RPMI8226 (cell line): ENCODE results near the gene RMND5A.
"Not testable (repeated sequence)": the region's sequence is repeated elsewhere in the genome, so short reads cannot be mapped to it uniquely, and the experiment has no call there.

Experiments
- DNase-seq: peaks from one replicate; pipeline ENCODE4 v3.0.0-alpha.2; 2015

RMND5A gene

GRCh38 chr2:86719263-86719636, 841 bp upstream of the RMND5A start:
- not testable (repeated sequence) for DNase-seq

DNA sequence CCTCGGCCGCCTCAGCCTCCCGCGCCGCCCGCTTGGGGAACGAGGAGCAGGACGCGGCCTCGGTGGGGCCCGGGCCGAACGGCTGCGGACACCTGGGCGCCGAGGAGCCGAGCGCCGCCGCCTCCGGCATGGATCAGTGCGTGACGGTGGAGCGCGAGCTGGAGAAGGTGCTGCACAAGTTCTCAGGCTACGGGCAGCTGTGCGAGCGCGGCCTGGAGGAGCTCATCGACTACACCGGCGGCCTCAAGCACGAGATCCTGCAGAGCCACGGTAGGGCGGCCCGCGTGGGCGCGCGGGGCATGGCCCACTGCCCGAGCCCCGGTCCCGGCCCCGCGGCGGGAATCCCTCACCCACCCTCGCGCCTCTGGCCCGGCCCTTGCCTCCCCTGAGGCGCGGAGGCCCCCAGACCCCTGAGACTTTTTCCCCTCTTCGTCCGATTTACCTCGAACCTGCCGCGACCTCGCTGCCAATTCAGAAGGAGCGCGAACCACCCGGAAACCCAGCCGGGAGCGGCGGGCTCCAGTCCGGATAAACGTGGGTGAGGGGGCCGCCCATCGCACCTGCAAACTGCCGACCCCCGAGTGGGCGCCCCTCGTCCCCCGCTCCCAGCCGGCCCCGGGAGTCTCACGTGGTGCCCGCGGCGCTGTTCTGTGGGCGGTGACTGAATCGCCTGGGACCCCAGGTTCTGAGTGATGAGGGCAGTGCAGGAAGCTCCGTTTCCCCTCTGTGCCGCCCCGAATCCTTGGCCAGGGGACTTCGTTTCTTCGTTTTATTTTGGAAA, 639 bp downstream of the RMND5A start:
- DNase-seq: peak; percentile 56

DNA sequence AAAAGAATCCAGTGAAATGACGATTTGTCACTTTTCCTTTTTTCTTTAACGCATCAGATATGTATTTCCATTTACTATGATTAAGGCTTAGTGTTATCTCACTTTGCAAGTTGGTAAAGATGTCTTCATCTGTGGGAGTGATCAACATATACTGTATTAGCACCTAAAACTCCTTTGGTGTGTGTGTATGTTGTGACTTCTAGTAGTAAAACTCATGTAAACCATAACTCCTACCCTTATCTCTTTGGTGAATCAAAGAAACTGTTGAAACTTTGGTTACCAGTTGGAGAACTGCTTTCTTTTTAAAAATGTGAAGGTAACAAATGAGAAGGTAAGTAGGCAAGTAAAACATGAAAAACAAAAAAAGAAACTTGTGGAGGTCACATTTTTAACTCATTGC, 5.6 kb downstream of the RMND5A start:
- DNase-seq: not testable (repeated sequence)

- not testable (repeated sequence) for DNase-seq
These were observed 12.0 kb downstream of the RMND5A start for GRCh38 chr2:86732040-86732525.

DNA sequence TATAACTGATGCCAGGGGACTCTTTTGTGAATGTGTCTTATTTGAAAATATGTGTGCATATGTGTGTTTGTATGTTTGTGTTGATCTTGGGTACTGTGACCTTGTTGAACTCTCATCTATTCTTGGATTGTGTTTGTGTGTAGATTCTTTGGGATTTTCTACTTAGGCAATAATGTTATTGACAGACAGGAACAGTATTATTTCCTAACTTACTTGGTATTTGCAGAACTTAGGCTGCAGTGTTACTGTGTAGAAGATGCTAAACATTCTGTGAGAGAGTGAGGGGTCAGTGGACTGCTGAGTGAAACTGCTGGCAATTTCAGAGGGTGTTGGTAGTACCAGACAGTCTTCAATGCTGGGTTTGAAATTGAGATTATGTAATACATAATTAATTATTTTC, 12.7 kb downstream of the RMND5A start:
- not testable (repeated sequence) for DNase-seq

DNA sequence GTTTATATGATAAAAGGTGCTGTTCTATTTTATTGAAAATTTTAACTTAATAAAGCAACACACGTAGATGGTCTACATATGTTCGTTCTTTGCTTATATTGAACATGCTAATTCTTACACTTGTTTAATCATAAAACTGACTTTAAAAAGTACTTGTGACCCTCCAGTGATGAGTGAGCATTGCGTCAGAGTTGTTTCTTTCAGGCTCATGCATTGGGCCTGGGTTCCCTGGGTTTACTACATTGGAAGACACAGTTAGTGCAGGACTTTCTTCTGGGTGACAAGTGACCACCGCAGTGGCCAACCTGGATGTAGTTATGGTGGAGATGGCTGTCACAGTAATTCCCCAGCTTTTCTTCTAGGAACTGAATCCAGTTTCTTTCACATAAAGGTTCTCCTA, 13.4 kb downstream of the RMND5A start:
- not testable (repeated sequence) for DNase-seq

- DNase-seq: not testable (repeated sequence)
These were observed 14.8 kb downstream of the RMND5A start for GRCh38 chr2:86734896-86735295.

DNA sequence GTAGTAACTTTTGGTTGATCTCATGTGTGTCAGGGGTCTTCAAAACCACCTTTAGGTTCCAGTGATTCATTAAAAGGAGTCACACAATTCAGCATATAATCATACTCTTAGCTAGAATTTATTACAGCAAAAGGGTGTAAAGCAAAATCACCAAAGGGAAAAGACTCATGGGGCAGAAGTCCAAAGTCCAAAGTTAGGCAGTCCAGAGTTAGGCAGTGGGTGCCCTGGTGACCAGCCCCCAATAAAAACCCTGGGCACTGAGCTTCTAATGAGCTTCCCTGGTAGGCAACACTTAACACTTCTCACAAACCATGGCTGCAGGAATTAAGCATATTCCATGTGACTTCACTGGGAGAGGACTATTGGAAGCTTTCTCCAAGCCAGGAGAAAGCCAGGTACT, 19.4 kb downstream of the RMND5A start:
- not testable (repeated sequence) for DNase-seq

DNA sequence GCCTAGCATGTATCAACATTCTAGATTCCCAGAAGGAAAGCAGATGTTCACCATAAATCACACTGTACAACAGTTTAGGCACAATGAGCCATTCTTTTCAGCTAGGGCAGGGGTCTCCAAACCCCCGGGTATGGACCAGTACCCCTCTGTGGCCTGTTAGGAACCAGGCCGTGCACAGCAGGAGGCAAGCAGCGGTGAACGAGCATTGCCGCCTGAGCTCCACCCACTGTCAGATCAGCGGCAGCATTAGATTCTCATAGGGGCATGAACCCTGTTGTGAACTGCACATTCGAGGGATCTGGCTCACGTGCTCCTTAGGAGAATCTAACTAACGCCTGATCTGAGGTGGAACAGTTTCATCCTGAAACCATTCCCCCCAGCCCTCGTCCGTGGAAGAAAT, 19.8 kb downstream of the RMND5A start:
- DNase-seq: not testable (repeated sequence)

DNA sequence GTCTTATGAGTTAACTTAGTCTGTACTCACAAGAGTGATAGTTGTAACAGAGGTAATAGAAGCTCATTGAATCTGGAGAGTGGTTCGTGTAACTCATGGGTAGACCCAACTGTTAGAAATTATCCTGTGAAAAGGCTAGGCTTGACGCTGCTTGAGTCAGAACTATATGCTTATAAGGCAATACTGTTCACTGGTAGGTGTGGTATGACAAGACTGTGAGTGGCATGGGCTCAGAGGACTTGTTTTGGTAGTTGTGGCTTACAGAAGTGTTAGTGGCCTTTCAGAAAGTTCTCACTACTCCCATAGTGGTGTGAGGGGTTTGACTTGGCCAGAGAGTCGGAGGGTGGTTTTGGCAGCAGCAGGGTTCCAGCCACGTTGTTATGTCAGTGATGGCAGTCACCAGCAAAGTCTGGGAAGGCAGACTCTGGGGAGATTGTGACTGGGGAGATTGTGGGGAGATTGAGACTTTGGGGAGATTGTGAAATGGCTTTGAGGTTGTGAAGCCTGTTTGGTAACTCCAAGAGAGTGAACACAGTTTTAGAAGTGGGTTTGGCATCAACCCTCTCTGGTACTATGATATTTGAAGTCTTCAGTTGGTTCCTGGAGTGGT, 21.9 kb downstream of the RMND5A start:
- not testable (repeated sequence) for DNase-seq

DNA sequence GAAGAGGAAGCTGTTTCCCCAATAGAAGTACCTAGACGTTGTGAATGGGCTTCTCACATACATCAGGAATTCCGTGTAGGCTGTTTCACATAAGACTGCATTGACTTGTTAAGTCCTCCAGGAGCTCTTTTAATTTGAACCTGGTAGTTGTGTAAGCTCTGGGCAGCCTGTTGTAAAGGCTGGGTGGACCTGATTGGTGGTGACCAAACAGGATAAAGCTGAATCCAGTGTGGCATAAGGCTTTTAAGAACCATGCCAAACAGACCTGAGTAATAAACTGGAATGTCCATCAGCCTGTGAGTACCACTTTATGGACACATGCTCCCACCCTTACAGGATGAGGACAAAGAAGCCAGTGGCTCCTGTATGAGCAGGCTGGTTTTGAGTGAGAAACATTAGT, 24.1 kb downstream of the RMND5A start:
- DNase-seq: no peak

DNA sequence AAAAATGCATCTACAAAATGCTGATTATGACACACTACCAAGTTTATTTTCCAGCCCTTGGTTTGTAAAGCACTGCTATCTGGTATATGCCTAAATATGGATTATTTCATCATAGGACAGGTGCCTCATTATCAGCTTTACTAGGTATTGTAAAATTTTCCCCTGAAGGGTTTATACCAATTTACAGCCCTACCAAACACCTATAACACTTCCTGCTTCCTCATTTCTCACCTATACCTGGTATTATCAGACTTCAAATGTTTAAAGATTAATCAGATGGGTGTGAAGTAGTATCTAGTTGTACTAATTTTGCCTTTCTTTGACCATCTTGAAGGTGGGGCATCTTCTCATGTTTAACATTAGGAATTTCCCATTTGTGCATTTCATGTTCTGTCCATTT, 26.8 kb downstream of the RMND5A start:
- no peak for DNase-seq

DNA sequence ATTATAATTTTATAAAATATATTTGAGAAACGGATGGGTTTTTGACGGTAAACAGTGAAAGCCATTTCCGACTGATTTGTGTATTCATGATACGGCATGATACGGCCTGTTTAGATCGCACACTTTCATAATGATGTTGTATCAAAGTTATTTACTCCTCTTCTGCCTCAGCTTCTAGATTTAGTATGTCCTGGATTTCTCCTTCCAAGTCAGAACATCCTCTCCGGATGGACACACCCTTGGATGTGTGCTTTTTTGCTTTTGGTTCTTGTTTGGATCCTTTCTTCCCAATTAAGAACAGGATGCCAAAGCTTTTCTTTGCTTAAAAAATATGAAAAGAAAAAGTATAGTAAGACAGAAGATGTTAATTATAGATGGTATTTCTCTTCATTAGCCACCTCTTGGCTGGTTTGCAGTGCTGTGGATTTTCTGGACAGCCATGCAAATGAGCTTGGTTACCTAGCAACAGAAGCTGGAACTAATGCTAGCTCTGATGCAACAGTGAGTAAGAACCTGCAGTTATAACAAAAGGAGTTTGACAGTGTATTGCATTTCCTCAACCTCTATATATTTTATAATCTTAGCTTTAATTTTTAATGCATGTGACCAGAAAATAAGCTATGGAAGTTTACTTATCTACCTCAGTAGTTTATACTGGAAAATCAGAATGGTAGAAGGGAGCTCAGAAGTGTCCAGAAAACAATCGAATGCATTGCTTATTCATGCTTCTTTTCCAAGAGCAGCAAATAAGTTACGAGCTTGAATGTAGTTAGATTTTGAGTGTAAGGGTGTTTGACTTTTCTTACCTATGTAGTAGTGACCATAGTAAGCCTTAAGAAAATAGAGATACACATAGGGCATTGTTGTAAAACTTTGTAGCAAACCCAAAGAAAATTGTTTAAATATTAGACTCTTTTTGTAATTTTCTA, 27.9 kb downstream of the RMND5A start:
- DNase-seq: peak; percentile 21

- DNase-seq: no peak
These were observed 30.2 kb downstream of the RMND5A start for GRCh38 chr2:86750240-86750839.

DNA sequence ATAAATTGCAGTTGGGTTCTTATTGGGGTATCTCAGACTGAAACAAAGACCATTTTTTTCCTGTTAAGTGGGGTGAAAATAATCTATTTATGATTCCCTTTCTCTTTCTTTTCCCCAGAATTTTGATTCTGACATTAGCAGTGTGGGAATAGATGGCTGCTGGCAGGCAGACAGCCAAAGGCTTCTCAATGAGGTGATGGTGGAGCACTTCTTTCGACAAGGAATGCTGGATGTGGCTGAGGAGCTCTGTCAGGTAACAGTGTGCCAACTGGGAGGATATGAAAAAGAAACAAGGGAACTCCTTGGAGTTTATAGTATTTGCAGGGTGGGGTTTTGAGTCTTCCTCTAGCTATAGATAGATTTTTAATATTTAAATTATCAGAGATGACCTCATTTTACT, 31.7 kb downstream of the RMND5A start:
- DNase-seq: no peak

- DNase-seq: no peak
These were observed 32.8 kb downstream of the RMND5A start for GRCh38 chr2:86752934-86753333.

DNA sequence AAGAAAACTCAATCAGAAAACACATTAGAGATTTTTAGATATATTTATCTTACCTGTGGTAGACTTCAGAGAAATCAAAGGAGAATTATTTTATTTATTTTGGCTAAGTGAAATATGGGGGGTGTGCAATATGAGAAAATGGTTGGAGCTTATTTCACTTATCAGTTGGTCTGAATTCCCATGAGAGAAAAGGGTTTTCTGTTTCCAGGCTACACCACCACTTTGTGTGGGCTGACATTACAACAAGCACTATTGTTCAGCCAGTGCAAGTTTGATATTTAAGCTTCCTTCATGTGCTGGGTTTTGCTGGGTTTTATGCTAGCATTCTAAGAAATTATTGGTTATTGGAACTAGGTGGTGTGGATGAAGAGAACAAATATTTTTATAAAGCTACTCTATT, 33.5 kb downstream of the RMND5A start:
- no peak for DNase-seq

DNA sequence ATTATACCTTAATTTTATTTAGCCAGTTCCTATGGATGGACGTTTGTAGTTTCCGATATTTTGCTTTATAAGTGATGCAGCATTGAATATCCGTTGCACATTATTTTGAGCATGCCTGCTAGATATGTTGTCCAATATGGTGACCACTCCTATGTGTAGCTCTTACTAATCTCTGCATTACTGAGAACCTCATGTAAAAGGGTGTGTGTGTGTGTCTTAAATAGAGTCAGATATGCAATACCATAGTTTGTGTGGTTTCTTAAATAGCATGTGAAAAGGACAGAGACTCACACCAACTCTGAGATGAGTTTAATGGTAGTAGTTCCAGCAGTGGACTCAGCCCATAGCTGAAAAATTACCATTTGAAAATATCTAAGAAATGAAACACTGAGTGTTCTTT, 38.3 kb downstream of the RMND5A start:
- DNase-seq: no peak

DNA sequence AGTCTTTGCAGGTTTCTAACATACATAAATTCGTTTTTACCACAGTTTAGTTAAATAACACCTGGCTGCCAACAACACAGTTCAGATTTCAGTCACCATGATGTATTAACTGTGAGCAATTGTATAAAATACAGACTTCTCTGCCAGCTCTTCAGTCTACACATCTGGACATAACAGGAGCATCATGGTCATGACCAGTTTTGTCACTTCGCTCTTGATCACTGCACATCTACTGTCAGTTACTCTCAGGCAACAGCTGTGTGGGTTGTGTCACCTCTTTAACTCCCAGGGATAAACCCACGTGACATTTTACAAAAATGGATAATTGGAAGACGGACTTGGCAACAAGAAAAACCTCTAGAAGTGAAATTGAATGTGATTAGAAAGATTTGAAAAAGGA, 40.3 kb downstream of the RMND5A start:
- no peak for DNase-seq

GRCh38 chr2:86764661-86765309, 44.7 kb downstream of the RMND5A start:
- peak; percentile 59 for DNase-seq

DNA sequence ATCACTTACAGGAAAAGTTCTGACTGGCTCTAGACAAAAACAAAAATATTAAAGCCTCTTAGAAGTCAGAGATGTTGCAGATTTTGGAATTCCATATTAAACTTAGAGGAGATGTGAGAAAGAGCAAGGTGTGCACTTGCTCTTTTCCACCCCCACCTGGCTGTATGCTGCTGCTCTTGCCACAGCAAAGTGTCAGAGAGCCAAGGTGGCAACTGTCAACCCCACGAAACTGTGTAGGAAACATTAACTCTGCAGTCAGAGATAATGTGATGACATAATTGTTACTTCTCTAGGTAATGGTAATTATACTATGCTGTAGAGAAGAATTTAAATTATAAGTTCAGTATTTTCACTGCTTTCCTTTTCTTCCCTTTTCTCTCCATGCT, 45.2 kb downstream of the RMND5A start:
- no peak for DNase-seq

DNA sequence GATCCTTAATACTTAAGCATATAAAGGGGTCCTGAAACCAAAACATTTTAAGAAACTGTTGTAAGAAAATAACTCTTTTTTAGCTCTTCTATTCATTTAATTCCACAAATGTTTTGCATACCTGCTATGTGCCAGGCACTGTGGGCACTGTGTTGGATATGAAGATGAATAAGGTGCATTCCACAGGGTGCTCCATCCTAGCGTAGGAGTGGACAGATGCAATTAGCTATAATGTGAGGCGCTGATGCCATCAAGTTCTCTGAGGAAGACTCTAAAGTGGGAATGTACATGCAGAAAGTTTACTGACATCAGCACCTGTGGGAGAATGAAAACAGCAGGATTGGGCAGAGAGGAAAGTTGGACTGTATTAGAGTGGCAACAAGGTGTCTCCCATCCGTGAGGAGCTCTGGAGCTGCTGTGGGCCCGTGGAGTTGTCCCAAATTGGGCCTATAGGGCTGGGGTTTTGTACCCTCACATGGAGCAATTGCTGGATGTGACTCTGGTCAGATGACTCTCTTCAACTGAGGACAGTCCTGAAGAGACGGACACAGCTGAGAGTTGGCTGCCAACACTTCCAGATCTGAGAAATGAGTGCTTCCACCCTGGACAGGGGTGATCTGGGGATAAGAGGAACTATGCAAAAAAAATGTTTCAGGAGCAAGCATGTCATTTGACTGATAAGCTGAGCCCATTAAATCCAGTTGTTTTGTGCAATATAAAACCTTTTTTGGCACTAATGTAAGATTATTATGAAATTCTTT, 48.3 kb downstream of the RMND5A start:
- DNase-seq: no peak
